Neural cell (in vitro differentiated cells): ENCODE measurements around the gene SH3RF1. TPM values are rescaled to one million over a fixed set of nuclear protein-coding genes. Genes with fewer than 3 reads are reported as not detected.

Experiments
- H2AFZ ChIP-seq: fragments of 200-600, 300-800 bp; sonication (generic), shearing (Covaris generic); 2 replicates; pipeline ENCODE4 v1.6.0; 2014; ENCODE audit warnings: low read depth, mild to moderate bottlenecking, antibody characterized with exemption, low read length, moderate library complexity
- H3F3A ChIP-seq: fragments of 200-600 bp; shearing (Covaris generic); 2 replicates; pipeline ENCODE4 v1.6.1; 2016; ENCODE audit warnings: mild to moderate bottlenecking, moderate library complexity, mixed read lengths, antibody characterized with exemption, low read length; ENCODE audit not compliant: insufficient read depth, poor library complexity, severe bottlenecking
- H3K27ac ChIP-seq: fragments of 200-600, 300-800 bp; sonication (generic), shearing (Covaris generic); 2 replicates; pipeline ENCODE4 v1.5.1; 2014; ENCODE audit warnings: mild to moderate bottlenecking, low read length, moderate library complexity
- H3K27me3 ChIP-seq: fragments of 300-800, 200-600 bp; sonication (generic), shearing (Covaris generic); 2 replicates; pipeline ENCODE4 v1.6.0; 2014; ENCODE audit warnings: mild to moderate bottlenecking, low read depth, low read length, moderate library complexity; ENCODE audit not compliant: insufficient read depth
- H3K36me3 ChIP-seq: fragments of 300-800, 200-600 bp; sonication (generic), shearing (Covaris generic); 2 replicates; pipeline ENCODE4 v1.5.1; 2014; ENCODE audit warnings: mild to moderate bottlenecking, antibody characterized with exemption, low read length, moderate library complexity; ENCODE audit not compliant: insufficient read depth
- H3K4me2 ChIP-seq: fragments of 300-800, 200-600 bp; sonication (generic), shearing (Covaris generic); 2 replicates; pipeline ENCODE4 v1.6.0; 2014; ENCODE audit warnings: mild to moderate bottlenecking, low read length
- H3K4me3 ChIP-seq: fragments of 300-800, 200-600 bp; sonication (generic), shearing (Covaris generic); 2 replicates; pipeline ENCODE4 v1.5.1; 2014; ENCODE audit warnings: mild to moderate bottlenecking, low read length, moderate library complexity
- H3K79me2 ChIP-seq: fragments of 200-600 bp; shearing (Covaris generic); replicated peaks from 2 replicates; pipeline ENCODE4 v1.6.0; 2014; ENCODE audit warnings: mild to moderate bottlenecking, low read length, moderate library complexity; ENCODE audit not compliant: insufficient read depth
- H3K9ac ChIP-seq: fragments of 300-800, 200-600 bp; sonication (generic), shearing (Covaris generic); 2 replicates; pipeline ENCODE4 v1.6.1; 2016; ENCODE audit warnings: mild to moderate bottlenecking, low read length, mixed read lengths
- H3K9me2 ChIP-seq: fragments of 200-600 bp; shearing (Covaris generic); 2 replicates; pipeline ENCODE4 v1.6.1; 2016; ENCODE audit warnings: mild to moderate bottlenecking, low read length, mixed read lengths; ENCODE audit not compliant: insufficient read depth
- H3K9me3 ChIP-seq: fragments of 200-600, 300-800 bp; sonication (generic), shearing (Covaris generic); 2 replicates; pipeline ENCODE4 v1.6.1; 2016; ENCODE audit warnings: mild to moderate bottlenecking, mixed run types, low read length, moderate library complexity, mixed read lengths
- H4K20me1 ChIP-seq: fragments of 200-600 bp; shearing (Covaris generic); 2 replicates; pipeline ENCODE4 v1.6.1; 2016; ENCODE audit warnings: mild to moderate bottlenecking, mixed run types; ENCODE audit not compliant: insufficient read depth
- EP300 ChIP-seq: fragments of 450-650 bp; conservative IDR thresholded peaks from 2 replicates; pipeline ENCODE4 v1.6.1; 2014; ENCODE audit warnings: antibody characterized with exemption, mild to moderate bottlenecking, moderate library complexity; ENCODE audit not compliant: poor library complexity, severe bottlenecking
- EZH2 ChIP-seq: fragments of 200-600, 300-800 bp; shearing (Covaris generic), sonication (generic); IDR thresholded peaks from 2 replicates; pipeline ENCODE4 v1.6.1; 2014; ENCODE audit warnings: antibody characterized with exemption, low read length, borderline replicate concordance, mild to moderate bottlenecking; ENCODE audit not compliant: insufficient read depth, poor library complexity, severe bottlenecking
- MXI1 ChIP-seq: fragments of 450-650 bp; conservative IDR thresholded peaks from 2 replicates; pipeline ENCODE4 v1.6.1; 2014; ENCODE audit warnings: antibody characterized with exemption, mild to moderate bottlenecking; ENCODE audit not compliant: poor library complexity, severe bottlenecking
- POLR2AphosphoS5 ChIP-seq: IDR thresholded peaks from 2 replicates; pipeline ENCODE4 v1.6.1; 2012
- RAD21 ChIP-seq: fragments of 450-650 bp; conservative IDR thresholded peaks from 2 replicates; pipeline ENCODE4 v1.6.1; 2014; ENCODE audit warnings: antibody characterized with exemption, mild to moderate bottlenecking, moderate library complexity
- SMC3 ChIP-seq: fragments of 450-650 bp; conservative IDR thresholded peaks from 2 replicates; pipeline ENCODE4 v1.6.1; 2014; ENCODE audit warnings: antibody characterized with exemption, mild to moderate bottlenecking, moderate library complexity; ENCODE audit not compliant: poor library complexity
- TAF1 ChIP-seq: IDR thresholded peaks from 2 replicates; pipeline ENCODE4 v1.6.1; 2012; ENCODE audit warnings: low read depth
- polyA plus RNA-seq: library from polyadenylated mRNA; depleted of rRNA; stranded (reverse); fragments of >200 nt; gene quantifications from 2 replicates; pipeline ENCODE4 v1.2.3, GENCODE V29; 2014
- TF ChIP-seq, protein P1 (sequence below): fragments of 450-650 bp; IDR thresholded peaks from 2 replicates; pipeline ENCODE4 v1.5.1; 2014; ENCODE audit warnings: antibody characterized with exemption, mild to moderate bottlenecking, moderate library complexity; ENCODE audit not compliant: poor library complexity, severe bottlenecking
- TF ChIP-seq, protein P2 (sequence below): IDR thresholded peaks from 2 replicates; pipeline ENCODE4 v1.6.1; 2012; ENCODE audit warnings: borderline replicate concordance

SH3RF1 gene
- polyA plus RNA-seq, 1 donor from 2014 or later = 3.1 TPM

DNA sequence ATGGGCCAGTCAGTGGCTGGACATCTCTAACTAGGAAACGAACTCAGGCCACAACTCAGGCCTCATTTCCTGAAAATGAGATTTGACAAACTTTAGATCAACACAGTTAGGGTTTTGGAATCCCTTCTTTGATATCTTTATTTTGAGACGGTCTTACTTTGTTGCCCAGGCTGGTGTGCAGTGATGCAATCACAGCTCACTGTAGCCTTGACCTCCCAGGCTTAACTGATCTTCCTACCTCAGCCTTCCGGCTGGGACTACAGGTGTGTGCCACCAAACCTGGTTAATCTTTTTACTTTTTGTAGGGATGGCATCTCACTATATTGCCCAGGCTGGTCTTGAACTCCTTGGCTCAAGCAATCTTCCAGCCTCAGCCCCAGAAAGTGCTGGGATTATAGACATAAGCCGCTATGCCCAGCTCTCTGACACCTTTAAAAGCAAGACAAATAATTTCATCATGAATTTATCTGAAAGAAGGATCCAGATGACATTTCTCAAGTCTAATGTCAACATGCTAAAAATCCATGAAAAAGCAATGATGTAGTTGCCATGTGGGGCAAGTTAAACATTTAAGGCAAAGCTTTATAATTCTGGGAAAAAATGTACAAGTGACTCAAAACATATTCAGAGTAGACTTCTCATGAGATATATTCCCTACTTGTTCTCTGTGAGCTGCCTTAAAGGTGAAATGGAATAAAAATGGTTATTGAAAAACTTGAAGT lies 171.6 kb downstream of the SH3RF1 start:
- Histone ChIP-seq H3K4me2 (no peak overlapping the region), H3K9me3 (no peaks in the 10 kb centered on the region), H2AFZ (no peak overlapping the region), H3K79me2 (no peaks in the 10 kb centered on the region), H3K27ac (no peak overlapping the region), H4K20me1 (no peaks in the 10 kb centered on the region), H3K36me3 (no peaks in the 10 kb centered on the region), H3K9me2 (no peaks in the 10 kb centered on the region), H3K4me3 (no peak overlapping the region), H3K9ac (no peak overlapping the region), H3F3A (no peaks in the 10 kb centered on the region), H3K27me3 (no peaks in the 10 kb centered on the region)
- TF ChIP-seq EZH2 (no peak), SMC3 (no peak), MXI1 (no peak), POLR2AphosphoS5 (no peak), RAD21 (no peak), TAF1 (no peak), EP300 (no peak)
- TF ChIP-seq, protein P1, sequence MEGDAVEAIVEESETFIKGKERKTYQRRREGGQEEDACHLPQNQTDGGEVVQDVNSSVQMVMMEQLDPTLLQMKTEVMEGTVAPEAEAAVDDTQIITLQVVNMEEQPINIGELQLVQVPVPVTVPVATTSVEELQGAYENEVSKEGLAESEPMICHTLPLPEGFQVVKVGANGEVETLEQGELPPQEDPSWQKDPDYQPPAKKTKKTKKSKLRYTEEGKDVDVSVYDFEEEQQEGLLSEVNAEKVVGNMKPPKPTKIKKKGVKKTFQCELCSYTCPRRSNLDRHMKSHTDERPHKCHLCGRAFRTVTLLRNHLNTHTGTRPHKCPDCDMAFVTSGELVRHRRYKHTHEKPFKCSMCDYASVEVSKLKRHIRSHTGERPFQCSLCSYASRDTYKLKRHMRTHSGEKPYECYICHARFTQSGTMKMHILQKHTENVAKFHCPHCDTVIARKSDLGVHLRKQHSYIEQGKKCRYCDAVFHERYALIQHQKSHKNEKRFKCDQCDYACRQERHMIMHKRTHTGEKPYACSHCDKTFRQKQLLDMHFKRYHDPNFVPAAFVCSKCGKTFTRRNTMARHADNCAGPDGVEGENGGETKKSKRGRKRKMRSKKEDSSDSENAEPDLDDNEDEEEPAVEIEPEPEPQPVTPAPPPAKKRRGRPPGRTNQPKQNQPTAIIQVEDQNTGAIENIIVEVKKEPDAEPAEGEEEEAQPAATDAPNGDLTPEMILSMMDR = no peak
- TF ChIP-seq, protein P2, sequence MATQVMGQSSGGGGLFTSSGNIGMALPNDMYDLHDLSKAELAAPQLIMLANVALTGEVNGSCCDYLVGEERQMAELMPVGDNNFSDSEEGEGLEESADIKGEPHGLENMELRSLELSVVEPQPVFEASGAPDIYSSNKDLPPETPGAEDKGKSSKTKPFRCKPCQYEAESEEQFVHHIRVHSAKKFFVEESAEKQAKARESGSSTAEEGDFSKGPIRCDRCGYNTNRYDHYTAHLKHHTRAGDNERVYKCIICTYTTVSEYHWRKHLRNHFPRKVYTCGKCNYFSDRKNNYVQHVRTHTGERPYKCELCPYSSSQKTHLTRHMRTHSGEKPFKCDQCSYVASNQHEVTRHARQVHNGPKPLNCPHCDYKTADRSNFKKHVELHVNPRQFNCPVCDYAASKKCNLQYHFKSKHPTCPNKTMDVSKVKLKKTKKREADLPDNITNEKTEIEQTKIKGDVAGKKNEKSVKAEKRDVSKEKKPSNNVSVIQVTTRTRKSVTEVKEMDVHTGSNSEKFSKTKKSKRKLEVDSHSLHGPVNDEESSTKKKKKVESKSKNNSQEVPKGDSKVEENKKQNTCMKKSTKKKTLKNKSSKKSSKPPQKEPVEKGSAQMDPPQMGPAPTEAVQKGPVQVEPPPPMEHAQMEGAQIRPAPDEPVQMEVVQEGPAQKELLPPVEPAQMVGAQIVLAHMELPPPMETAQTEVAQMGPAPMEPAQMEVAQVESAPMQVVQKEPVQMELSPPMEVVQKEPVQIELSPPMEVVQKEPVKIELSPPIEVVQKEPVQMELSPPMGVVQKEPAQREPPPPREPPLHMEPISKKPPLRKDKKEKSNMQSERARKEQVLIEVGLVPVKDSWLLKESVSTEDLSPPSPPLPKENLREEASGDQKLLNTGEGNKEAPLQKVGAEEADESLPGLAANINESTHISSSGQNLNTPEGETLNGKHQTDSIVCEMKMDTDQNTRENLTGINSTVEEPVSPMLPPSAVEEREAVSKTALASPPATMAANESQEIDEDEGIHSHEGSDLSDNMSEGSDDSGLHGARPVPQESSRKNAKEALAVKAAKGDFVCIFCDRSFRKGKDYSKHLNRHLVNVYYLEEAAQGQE = no peak

DNA sequence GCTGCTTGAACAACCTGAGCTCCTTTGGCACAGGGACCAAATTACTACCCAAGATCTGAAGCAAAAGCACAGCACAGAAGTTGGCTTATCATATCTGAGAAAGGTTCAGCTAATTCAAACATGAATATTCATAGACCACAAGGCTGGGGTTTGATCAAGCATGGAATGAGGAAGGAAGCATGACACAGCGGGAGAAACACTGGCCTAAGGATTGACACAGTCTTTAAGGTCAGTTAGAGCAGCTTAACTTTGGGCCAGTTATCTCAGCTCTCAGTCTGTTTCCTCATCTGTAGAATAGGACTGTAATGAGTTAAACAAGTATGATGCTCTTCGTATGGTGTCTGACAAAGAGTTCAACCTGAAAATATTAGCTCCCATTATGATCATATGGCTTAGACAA lies 172.2 kb downstream of the SH3RF1 start:
- Histone ChIP-seq H3K4me2 (no peak overlapping the region), H3F3A (no peaks in the 10 kb centered on the region), H3K9ac (no peak overlapping the region), H3K4me3 (no peak overlapping the region), H3K36me3 (no peaks in the 10 kb centered on the region), H3K9me2 (no peaks in the 10 kb centered on the region), H3K27me3 (no peaks in the 10 kb centered on the region), H3K79me2 (no peaks in the 10 kb centered on the region), H3K9me3 (no peaks in the 10 kb centered on the region), H3K27ac (no peak overlapping the region), H4K20me1 (no peaks in the 10 kb centered on the region), H2AFZ (no peak overlapping the region)
- TF ChIP-seq RAD21 (no peak), EP300 (no peak), SMC3 (no peak), POLR2AphosphoS5 (no peak), MXI1 (no peak), TAF1 (no peak), EZH2 (no peak)
- TF ChIP-seq, protein P1 = no peak
- TF ChIP-seq, protein P2 = no peak
